HG03139 (cell line): ENCODE results near the gene PDGFA.

Source experiments
- ATAC-seq: cut with Tn5 transposase; IDR thresholded peaks from one replicate; pipeline ENCODE4 v1.9.1; 2021; ENCODE audit not compliant: unreplicated experiment

PDGFA gene

DNA sequence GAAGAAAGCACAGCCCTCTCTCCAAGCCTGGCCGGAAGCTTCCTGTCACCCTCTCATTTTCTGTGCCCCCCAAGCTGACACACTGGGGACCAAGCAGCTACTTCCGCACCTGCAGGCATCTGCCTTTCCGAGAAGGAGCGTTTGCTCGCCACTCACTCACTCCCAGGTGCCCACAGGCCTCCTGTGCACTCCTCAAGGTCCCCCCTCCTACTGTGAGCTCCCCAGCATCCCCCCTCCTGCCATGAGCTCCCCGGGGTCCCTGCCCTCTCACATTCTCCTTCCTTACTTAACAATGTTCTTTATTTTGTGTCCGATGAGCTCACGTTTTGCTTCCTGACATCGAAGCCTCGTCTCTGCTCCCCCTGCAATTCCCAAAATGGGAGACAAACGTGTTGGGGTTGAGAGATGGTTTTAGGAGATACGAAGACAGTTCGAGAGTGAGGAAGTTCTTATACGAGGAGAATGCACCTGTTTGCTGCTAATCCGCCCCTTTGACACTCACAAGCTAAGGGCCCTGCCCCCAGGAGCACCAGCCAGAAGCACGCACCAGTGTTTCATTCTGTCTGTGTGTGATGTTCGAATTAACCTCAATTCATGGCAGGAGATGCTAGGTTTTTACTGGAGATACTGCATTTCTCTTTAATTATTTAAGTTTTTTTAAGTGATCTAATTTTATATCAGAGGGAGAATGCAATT is 70.2 kb downstream of the PDGFA start:
- ATAC-seq: no peak

DNA sequence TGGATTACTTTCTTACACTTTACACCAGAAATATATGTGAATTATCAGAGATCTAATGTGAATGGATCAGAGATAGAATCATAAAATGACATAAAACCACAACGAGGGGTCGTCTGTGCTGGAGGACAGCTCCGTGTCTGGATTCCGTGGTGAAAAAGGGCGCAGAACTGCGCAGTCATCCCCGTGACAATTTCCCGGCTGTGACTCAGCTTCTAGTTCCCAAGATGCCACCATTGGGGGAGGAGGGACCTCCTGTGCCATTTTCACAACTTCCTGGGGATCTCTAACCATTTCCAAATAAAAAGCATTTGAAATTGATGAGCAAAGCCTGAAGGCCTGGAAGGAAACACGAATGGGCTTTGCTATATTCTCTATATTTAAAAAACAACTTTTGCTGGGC is 72.1 kb downstream of the PDGFA start:
- no peak for ATAC-seq
